Neural progenitor cell (in vitro differentiated cells): ENCODE results near the gene NFATC4. TPM values are rescaled to one million over a fixed set of nuclear protein-coding genes. Genes with fewer than 3 reads are reported as not detected.

Source experiments
- DNase-seq: peaks from one replicate; pipeline ENCODE4 v3.0.0-alpha.2; 2016; ENCODE audit warnings: low spot score
- H2AFZ ChIP-seq: fragments of 200-600 bp; sonication (generic); replicated peaks from 2 replicates; pipeline ENCODE4 v1.6.1; 2016; ENCODE audit warnings: antibody characterized with exemption
- H3F3A ChIP-seq: fragments of 200-600 bp; sonication (generic); 2 replicates; pipeline ENCODE4 v1.6.1; 2016; ENCODE audit warnings: antibody characterized with exemption, low read depth
- H3K27ac ChIP-seq: fragments of 200-600 bp; sonication (generic); 2 replicates; pipeline ENCODE4 v1.5.1; 2016; ENCODE audit warnings: mild to moderate bottlenecking
- H3K27me3 ChIP-seq: fragments of 200-600 bp; sonication (generic); 2 replicates; pipeline ENCODE4 v1.6.1; 2016; ENCODE audit warnings: mild to moderate bottlenecking, moderate library complexity
- H3K36me3 ChIP-seq: fragments of 200-600 bp; sonication (generic); 2 replicates; pipeline ENCODE4 v1.5.1; 2016
- H3K4me1 ChIP-seq: fragments of 200-600 bp; sonication (generic); 2 replicates; pipeline ENCODE4 v1.6.1; 2016; ENCODE audit warnings: mixed run types
- H3K4me2 ChIP-seq: fragments of 200-600 bp; sonication (generic); 2 replicates; pipeline ENCODE4 v1.6.1; 2016
- H3K4me3 ChIP-seq: fragments of 200-600 bp; sonication (generic); 2 replicates; pipeline ENCODE4 v1.5.1; 2016
- H3K79me2 ChIP-seq: fragments of 200-600 bp; sonication (generic); 2 replicates; pipeline ENCODE4 v1.6.1; 2016; ENCODE audit warnings: low read depth
- H3K9ac ChIP-seq: fragments of 200-600 bp; sonication (generic); 2 replicates; pipeline ENCODE4 v1.6.1; 2016
- H3K9me3 ChIP-seq: fragments of 200-600 bp; sonication (generic); 2 replicates; pipeline ENCODE4 v1.5.1; 2016; ENCODE audit warnings: low read depth
- H4K20me1 ChIP-seq: fragments of 200-600 bp; sonication (generic); 2 replicates; pipeline ENCODE4 v1.6.1; 2016; ENCODE audit warnings: low read depth
- H3K27ac Mint-ChIP-seq: 3 replicates; pipeline ENCODE4 v1.8.0; 2021; ENCODE audit warnings: mixed read lengths
- H3K27me3 Mint-ChIP-seq: 2 replicates; pipeline ENCODE4 v1.8.0; 2022; ENCODE audit warnings: low read depth, mild to moderate bottlenecking, inconsistent platforms, moderate library complexity, mixed read lengths; ENCODE audit not compliant: insufficient read depth
- H3K36me3 Mint-ChIP-seq: 3 replicates; pipeline ENCODE4 v1.8.0; 2021; ENCODE audit warnings: mixed read lengths
- H3K4me1 Mint-ChIP-seq: 3 replicates; pipeline ENCODE4 v1.8.0; 2021; ENCODE audit warnings: mixed read lengths
- H3K4me3 Mint-ChIP-seq: 3 replicates; pipeline ENCODE4 v1.8.0; 2021; ENCODE audit warnings: mild to moderate bottlenecking, moderate library complexity, mixed read lengths
- H3K9me3 Mint-ChIP-seq: 3 replicates; pipeline ENCODE4 v1.8.0; 2020; ENCODE audit warnings: mixed read lengths
- EZH2 ChIP-seq: fragments of 200-600 bp; sonication (generic); IDR thresholded peaks from 2 replicates; pipeline ENCODE4 v1.6.1; 2017; ENCODE audit warnings: antibody characterized with exemption, mild to moderate bottlenecking, moderate library complexity
- EZH2phosphoT487 ChIP-seq: fragments of 200-600 bp; sonication (generic); IDR thresholded peaks from 2 replicates; pipeline ENCODE4 v1.6.1; 2017; ENCODE audit warnings: antibody characterized with exemption
- total RNA-seq: library from RNA; depleted of rRNA; stranded (reverse); fragments of >200 nt; gene quantifications from 2 replicates; pipeline ENCODE4 v1.2.3, GENCODE V29; 2015; ENCODE audit warnings: low replicate concordance
- TF ChIP-seq, protein P1 (sequence below): fragments of 200-600 bp; sonication (generic); IDR thresholded peaks from 2 replicates; pipeline ENCODE4 v1.5.1; 2017; ENCODE audit warnings: antibody characterized with exemption, mild to moderate bottlenecking

The NFATC4 gene
- total RNA-seq, 1 donor from 2014 or later: 38.2 TPM

DNA sequence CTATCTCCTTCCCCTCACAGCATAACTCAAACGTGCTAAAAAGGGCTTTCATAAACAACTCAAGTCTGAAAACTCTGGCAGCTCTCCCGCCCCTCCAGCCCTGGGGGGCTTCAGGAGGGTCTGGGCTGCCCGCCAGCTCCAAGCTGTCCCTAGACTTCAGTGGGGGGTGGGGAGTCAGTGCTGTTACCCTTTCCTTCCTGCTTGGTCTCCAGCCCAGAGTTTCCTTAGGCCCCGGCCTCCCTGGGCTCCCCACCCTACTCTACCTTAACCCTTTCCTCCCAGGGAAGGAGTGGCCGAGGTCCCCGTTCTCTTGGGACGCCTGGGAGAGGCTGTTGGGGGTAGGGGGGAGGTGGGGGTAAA lies 30.3 kb downstream of the NFATC4 start:
- Mint-ChIP-seq H3K36me3 (no peaks in the 10 kb centered on the region), H3K27ac (no peak overlapping the region), H3K4me3 (peak overlapping the region; percentile 49), H3K27me3 (peaks cover 4% of the 10 kb centered on the region), H3K9me3 (no peaks in the 10 kb centered on the region), H3K4me1 (peaks cover 28% of the 10 kb centered on the region)
- Histone ChIP-seq H3K27me3 (no peaks in the 10 kb centered on the region), H3K79me2 (peaks cover 22% of the 10 kb centered on the region), H3K9ac (no peak overlapping the region), H3F3A (peaks cover 9% of the 10 kb centered on the region), H3K4me1 (peaks cover 40% of the 10 kb centered on the region), H3K9me3 (no peaks in the 10 kb centered on the region), H4K20me1 (no peaks in the 10 kb centered on the region), H2AFZ (peak overlapping the region; percentile 52), H3K36me3 (no peaks in the 10 kb centered on the region), H3K4me2 (peak overlapping the region; percentile 83), H3K4me3 (peak overlapping the region; percentile 58), H3K27ac (no peak overlapping the region)
- TF ChIP-seq EZH2phosphoT487: no peak
- TF ChIP-seq, protein P1, sequence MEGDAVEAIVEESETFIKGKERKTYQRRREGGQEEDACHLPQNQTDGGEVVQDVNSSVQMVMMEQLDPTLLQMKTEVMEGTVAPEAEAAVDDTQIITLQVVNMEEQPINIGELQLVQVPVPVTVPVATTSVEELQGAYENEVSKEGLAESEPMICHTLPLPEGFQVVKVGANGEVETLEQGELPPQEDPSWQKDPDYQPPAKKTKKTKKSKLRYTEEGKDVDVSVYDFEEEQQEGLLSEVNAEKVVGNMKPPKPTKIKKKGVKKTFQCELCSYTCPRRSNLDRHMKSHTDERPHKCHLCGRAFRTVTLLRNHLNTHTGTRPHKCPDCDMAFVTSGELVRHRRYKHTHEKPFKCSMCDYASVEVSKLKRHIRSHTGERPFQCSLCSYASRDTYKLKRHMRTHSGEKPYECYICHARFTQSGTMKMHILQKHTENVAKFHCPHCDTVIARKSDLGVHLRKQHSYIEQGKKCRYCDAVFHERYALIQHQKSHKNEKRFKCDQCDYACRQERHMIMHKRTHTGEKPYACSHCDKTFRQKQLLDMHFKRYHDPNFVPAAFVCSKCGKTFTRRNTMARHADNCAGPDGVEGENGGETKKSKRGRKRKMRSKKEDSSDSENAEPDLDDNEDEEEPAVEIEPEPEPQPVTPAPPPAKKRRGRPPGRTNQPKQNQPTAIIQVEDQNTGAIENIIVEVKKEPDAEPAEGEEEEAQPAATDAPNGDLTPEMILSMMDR: no peak
- no peak for TF ChIP-seq EZH2
- peak; percentile 60 for DNase-seq

DNA sequence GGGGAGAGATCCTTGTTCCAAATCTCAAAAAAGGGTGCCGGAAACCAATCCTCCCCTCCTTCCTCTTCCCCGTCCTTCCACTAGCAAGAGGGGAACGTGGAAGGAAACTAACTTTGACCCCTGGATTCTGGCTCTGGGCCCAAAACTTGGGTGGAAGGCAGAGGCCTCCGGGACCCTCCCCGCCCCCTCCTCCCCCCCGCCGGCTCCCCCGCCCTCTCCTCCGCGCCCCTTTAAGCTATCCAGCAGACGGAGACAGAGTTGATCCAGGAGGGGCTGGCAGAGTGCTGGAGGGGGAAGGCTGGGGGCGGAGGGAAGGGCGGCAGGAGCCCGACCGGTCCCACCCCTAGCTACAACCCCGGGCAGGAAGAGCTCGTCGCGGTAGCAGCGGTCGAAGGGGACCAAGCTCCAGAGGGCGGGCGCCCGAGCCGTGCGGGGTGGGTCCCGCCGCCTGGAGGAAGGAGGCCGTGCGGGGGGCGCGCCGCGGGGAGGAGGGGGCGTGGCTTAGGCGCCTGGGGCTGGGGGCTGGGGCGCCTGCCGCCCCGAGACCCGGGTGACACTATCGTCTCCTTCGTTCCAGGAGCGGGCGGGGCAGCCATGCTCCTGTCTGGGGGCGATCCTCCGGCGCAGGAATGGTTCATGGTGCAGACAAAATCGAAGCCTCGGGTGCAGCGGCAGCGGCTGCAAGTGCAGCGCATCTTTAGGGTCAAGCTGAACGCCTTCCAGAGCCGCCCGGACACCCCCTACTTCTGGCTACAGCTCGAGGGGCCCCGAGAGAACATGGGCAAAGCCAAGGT lies 30.9 kb downstream of the NFATC4 start, which contains the start of gene NYNRIN:
Gene NYNRIN, plus strand, starts transcription at position 351 of the 794 bp plus-strand sequence. Its CDS starts 244 bp downstream, at position 595.
- H3K36me3 ChIP-seq: no peaks in the 10 kb centered on the region
- TF ChIP-seq, protein P1: no peak
- no peak for TF ChIP-seq EZH2
- TF ChIP-seq EZH2phosphoT487: no peak
- Mint-ChIP-seq H3K4me1 (peaks cover 33% of the 10 kb centered on the region), H3K9me3 (no peaks in the 10 kb centered on the region), H3K4me3 (peak within 1 kb of the TSS; percentile 88), H3K36me3 (no peaks in the 10 kb centered on the region), H3K27me3 (peaks cover 4% of the 10 kb centered on the region), H3K27ac (peak within 1 kb of the TSS; percentile 86)
- H3K9me3 ChIP-seq: no peaks in the 10 kb centered on the region
- peaks cover 22% of the 10 kb centered on the region for H3K79me2 ChIP-seq
- H3K4me2 ChIP-seq: peak within 1 kb of the TSS; percentile 83
- H2AFZ ChIP-seq: peak within 1 kb of the TSS; percentile 52
- H3K27me3 ChIP-seq: no peaks in the 10 kb centered on the region
- H3K4me1 ChIP-seq: peaks cover 45% of the 10 kb centered on the region
- DNase-seq: peak; percentile 84
- H3F3A ChIP-seq: peaks cover 9% of the 10 kb centered on the region
- H3K27ac ChIP-seq: no peak within 1 kb of the TSS
- H4K20me1 ChIP-seq: no peaks in the 10 kb centered on the region
- peak within 1 kb of the TSS; percentile 58 for H3K4me3 ChIP-seq
- H3K9ac ChIP-seq: no peak within 1 kb of the TSS

DNA sequence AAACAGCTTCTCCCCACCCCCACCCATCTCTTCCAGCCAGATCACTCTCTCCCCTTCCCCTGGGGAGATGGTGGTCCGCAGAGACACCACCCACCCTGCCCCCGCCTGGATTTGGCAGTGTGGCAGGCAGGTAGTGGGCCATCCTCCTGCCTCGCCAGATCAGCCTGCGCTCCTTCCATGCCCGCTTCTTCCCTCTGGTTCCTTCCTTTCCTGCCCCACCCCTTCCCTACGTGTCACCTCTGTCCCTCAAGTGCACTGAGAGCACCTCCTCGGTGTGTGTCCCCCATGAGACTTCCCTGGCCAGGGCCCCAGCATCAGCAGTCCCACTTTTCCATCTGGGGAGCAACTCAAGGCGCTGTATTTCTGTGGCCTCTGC lies 31.5 kb downstream of the NFATC4 start:
- H3F3A ChIP-seq: peaks cover 9% of the 10 kb centered on the region
- DNase-seq: no peak
- peak overlapping the region; percentile 58 for H3K4me3 ChIP-seq
- no peaks in the 10 kb centered on the region for H3K36me3 Mint-ChIP-seq
- peaks cover 51% of the 10 kb centered on the region for H3K4me1 ChIP-seq
- peak overlapping the region; percentile 83 for H3K4me2 ChIP-seq
- peaks cover 36% of the 10 kb centered on the region for H3K4me1 Mint-ChIP-seq
- no peaks in the 10 kb centered on the region for H4K20me1 ChIP-seq
- H3K9me3 ChIP-seq: no peaks in the 10 kb centered on the region
- H3K27ac Mint-ChIP-seq: peak overlapping the region; percentile 86
- H3K9ac ChIP-seq: no peak overlapping the region
- peaks cover 4% of the 10 kb centered on the region for H3K27me3 Mint-ChIP-seq
- TF ChIP-seq EZH2 (no peak), EZH2phosphoT487 (no peak)
- TF ChIP-seq, protein P1: no peak
- peak overlapping the region; percentile 52 for H2AFZ ChIP-seq
- no peaks in the 10 kb centered on the region for H3K36me3 ChIP-seq
- H3K27ac ChIP-seq: no peak overlapping the region
- peak overlapping the region; percentile 88 for H3K4me3 Mint-ChIP-seq
- peaks cover 23% of the 10 kb centered on the region for H3K79me2 ChIP-seq
- H3K9me3 Mint-ChIP-seq: no peaks in the 10 kb centered on the region
- no peaks in the 10 kb centered on the region for H3K27me3 ChIP-seq
